A673 (cell line): ENCODE results near the gene RHOBTB3.

Experiments used
- CTCF ChIP-seq: fragments of 300-800, 200-600 bp; sonication (generic); conservative IDR thresholded peaks from 2 replicates; pipeline ENCODE4 v1.5.1; 2017; ENCODE audit warnings: low read depth, mild to moderate bottlenecking, antibody characterized with exemption, low read length, moderate library complexity, mixed read lengths
- EZH2 ChIP-seq: fragments of 200-600 bp; sonication (generic); IDR thresholded peaks from 2 replicates; pipeline ENCODE4 v1.6.1; 2017; ENCODE audit warnings: borderline replicate concordance, low read depth, mild to moderate bottlenecking, mixed read lengths, antibody characterized with exemption, low read length; ENCODE audit not compliant: poor library complexity, severe bottlenecking

GRCh38 chr5:95704150-95704549 lies 27.0 kb upstream of the RHOBTB3 start:
- TF ChIP-seq CTCF, result no peak
- TF ChIP-seq EZH2, result no peak
